HEK293 (cell line): ENCODE results near the gene WASF3.

Source experiments
- CTCF ChIA-PET: fragments of 350-600 bp; formaldehyde crosslinking; extraction: SDS; loops from one replicate; lab custom pipeline; 2021; ENCODE audit warnings: antibody characterized with exemption; lab: Yijun Ruan, JAX
- POLR2A ChIA-PET: fragments of 300-600 bp; formaldehyde crosslinking; extraction: SDS; loops from one replicate; lab custom pipeline; 2020; ENCODE audit warnings: antibody characterized with exemption, inconsistent platforms; lab: Yijun Ruan, JAX
- H3K27ac ChIP-seq: fragments of 200-500 bp; sonication (Bioruptor generic); 2 replicates; pipeline ENCODE4 v1.5.1; 2014; ENCODE audit warnings: low read depth, low read length, control low read depth, inconsistent platforms; ENCODE audit errors: extremely low read depth
- H3K36me3 ChIP-seq, 2 experiments: fragments of 200-500 bp in 1 of 2; sonication (Bioruptor generic) in 1 of 2; 1 replicate in 1 of 2; 2 replicates in 1 of 2; pipeline ENCODE4 v1.5.1; 2014 to 2017; ENCODE audit warnings: inconsistent platforms in 2 of 2, low read length in 2 of 2; ENCODE audit not compliant: control insufficient read depth in 2 of 2, insufficient read depth in 1 of 2
- H3K4me1 ChIP-seq: fragments of 200-500 bp; sonication (Bioruptor generic); 2 replicates; pipeline ENCODE4 v1.5.1; 2014; ENCODE audit warnings: mild to moderate bottlenecking, low read length, inconsistent platforms; ENCODE audit not compliant: control insufficient read depth, insufficient read depth
- H3K4me3 ChIP-seq: 2 replicates; pipeline ENCODE4 v1.5.1; 2011; ENCODE audit warnings: low read depth, mild to moderate bottlenecking, control low read depth, low read length, moderate library complexity
- H3K9me3 ChIP-seq: fragments of 200-500 bp; sonication (Bioruptor generic); 2 replicates; pipeline ENCODE4 v1.5.1; 2014; ENCODE audit warnings: low read depth, low read length, inconsistent platforms; ENCODE audit not compliant: control insufficient read depth, insufficient read depth
- HIC1 ChIP-seq: fragments of 450-650 bp; formaldehyde crosslinking; IDR thresholded peaks from 2 replicates; pipeline ENCODE4 v1.5.1; 2016; ENCODE audit warnings: missing biosample characterization, missing genetic modification characterization
- PRDM10 ChIP-seq: fragments of 450-650 bp; formaldehyde crosslinking; IDR thresholded peaks from 2 replicates; pipeline ENCODE4 v1.5.1; 2016; ENCODE audit warnings: missing biosample characterization, missing genetic modification characterization
- RBAK ChIP-seq: fragments of 450-650 bp; formaldehyde crosslinking; IDR thresholded peaks from 2 replicates; pipeline ENCODE4 v1.5.1; 2016; ENCODE audit warnings: missing biosample characterization, missing genetic modification characterization
- SALL2 ChIP-seq: fragments of 450-650 bp; formaldehyde crosslinking; IDR thresholded peaks from 2 replicates; pipeline ENCODE4 v1.5.0; 2017; ENCODE audit warnings: missing biosample characterization, mild to moderate bottlenecking, missing genetic modification characterization, borderline replicate concordance
- SCRT2 ChIP-seq: fragments of 450-650 bp; formaldehyde crosslinking; IDR thresholded peaks from 2 replicates; pipeline ENCODE4 v1.5.1; 2016; ENCODE audit warnings: missing biosample characterization, missing genetic modification characterization
- SETDB1 ChIP-seq: IDR thresholded peaks from one replicate; pipeline ENCODE4 v1.6.1; 2017; ENCODE audit warnings: mild to moderate bottlenecking, low read length, moderate library complexity, mixed read lengths; ENCODE audit not compliant: insufficient read length
- TRIM28 ChIP-seq: IDR thresholded peaks from 2 replicates; pipeline ENCODE4 v1.6.1; 2011; ENCODE audit warnings: low read length, control low read depth, borderline replicate concordance
- WT1 ChIP-seq: fragments of 450-650 bp; formaldehyde crosslinking; IDR thresholded peaks from 2 replicates; pipeline ENCODE4 v1.5.1; 2016; ENCODE audit warnings: missing biosample characterization, missing genetic modification characterization
- ZNF138 ChIP-seq: fragments of 450-650 bp; formaldehyde crosslinking; IDR thresholded peaks from 2 replicates; pipeline ENCODE4 v1.5.1; 2016; ENCODE audit warnings: missing biosample characterization, missing genetic modification characterization, borderline replicate concordance
- ZNF19 ChIP-seq: fragments of 450-650 bp; formaldehyde crosslinking; IDR thresholded peaks from 2 replicates; pipeline ENCODE4; 2016; ENCODE audit warnings: missing biosample characterization, missing genetic modification characterization, low read depth
- ZNF202 ChIP-seq: fragments of 450-650 bp; formaldehyde crosslinking; IDR thresholded peaks from 2 replicates; pipeline ENCODE4 v1.5.1; 2016; ENCODE audit warnings: missing biosample characterization, missing genetic modification characterization, borderline replicate concordance
- ZNF239 ChIP-seq: fragments of 450-650 bp; formaldehyde crosslinking; IDR thresholded peaks from 2 replicates; pipeline ENCODE4 v1.5.1; 2016; ENCODE audit warnings: missing biosample characterization, missing genetic modification characterization
- ZNF266 ChIP-seq: fragments of 450-650 bp; formaldehyde crosslinking; IDR thresholded peaks from 2 replicates; pipeline ENCODE4 v1.5.1; 2016; ENCODE audit warnings: missing biosample characterization, missing genetic modification characterization, low read depth
- ZNF292 ChIP-seq: fragments of 450-650 bp; formaldehyde crosslinking; IDR thresholded peaks from 2 replicates; pipeline ENCODE4 v1.5.1; 2016; ENCODE audit warnings: low read depth, missing biosample characterization, missing genetic modification characterization, borderline replicate concordance
- ZNF302 ChIP-seq: fragments of 450-650 bp; formaldehyde crosslinking; IDR thresholded peaks from 2 replicates; pipeline ENCODE4 v1.5.1; 2016; ENCODE audit warnings: missing biosample characterization, missing genetic modification characterization, low read depth
- ZNF366 ChIP-seq: fragments of 450-650 bp; formaldehyde crosslinking; conservative IDR thresholded peaks from 2 replicates; pipeline ENCODE4 v1.5.1; 2016; ENCODE audit warnings: missing biosample characterization, missing genetic modification characterization
- ZNF394 ChIP-seq: fragments of 450-650 bp; formaldehyde crosslinking; IDR thresholded peaks from 2 replicates; pipeline ENCODE4 v1.5.1; 2016; ENCODE audit warnings: missing biosample characterization, missing genetic modification characterization, mild to moderate bottlenecking, moderate library complexity, borderline replicate concordance
- ZNF433 ChIP-seq: fragments of 450-650 bp; formaldehyde crosslinking; IDR thresholded peaks from 2 replicates; pipeline ENCODE4 v1.5.1; 2016; ENCODE audit warnings: missing biosample characterization, missing genetic modification characterization, low read depth
- ZNF529 ChIP-seq: fragments of 450-650 bp; formaldehyde crosslinking; IDR thresholded peaks from 2 replicates; pipeline ENCODE4 v1.5.1; 2017; ENCODE audit warnings: missing genetic modification characterization, missing biosample characterization; ENCODE audit not compliant: insufficient replicate concordance
- ZNF596 ChIP-seq: fragments of 450-650 bp; IDR thresholded peaks from 2 replicates; pipeline ENCODE4 v1.5.0; 2018; ENCODE audit warnings: missing biosample characterization, mild to moderate bottlenecking, missing genetic modification characterization, moderate library complexity
- ZNF629 ChIP-seq: fragments of 450-650 bp; formaldehyde crosslinking; IDR thresholded peaks from 2 replicates; pipeline ENCODE4 v1.5.1; 2017; ENCODE audit warnings: missing biosample characterization, missing genetic modification characterization
- ZNF658 ChIP-seq: fragments of 450-650 bp; formaldehyde crosslinking; IDR thresholded peaks from 2 replicates; pipeline ENCODE4; 2016; ENCODE audit warnings: missing biosample characterization, missing genetic modification characterization
- ZNF785 ChIP-seq: fragments of 450-650 bp; formaldehyde crosslinking; IDR thresholded peaks from 2 replicates; pipeline ENCODE4 v1.5.1; 2016; ENCODE audit warnings: missing biosample characterization, missing genetic modification characterization
- TF ChIP-seq, protein P1 (sequence below): fragments of 450-650 bp; formaldehyde crosslinking; IDR thresholded peaks from 2 replicates; pipeline ENCODE4 v1.5.1; 2017; ENCODE audit warnings: missing biosample characterization, missing genetic modification characterization
- TF ChIP-seq, protein P2 (sequence below): fragments of 450-650 bp; formaldehyde crosslinking; IDR thresholded peaks from 2 replicates; pipeline ENCODE4 v1.5.1; 2016; ENCODE audit warnings: missing biosample characterization, missing genetic modification characterization
- TF ChIP-seq, protein P3 (sequence below): fragments of 450-650 bp; formaldehyde crosslinking; IDR thresholded peaks from 2 replicates; pipeline ENCODE4 v1.5.1; 2016; ENCODE audit warnings: missing biosample characterization, missing genetic modification characterization

WASF3 gene

DNA sequence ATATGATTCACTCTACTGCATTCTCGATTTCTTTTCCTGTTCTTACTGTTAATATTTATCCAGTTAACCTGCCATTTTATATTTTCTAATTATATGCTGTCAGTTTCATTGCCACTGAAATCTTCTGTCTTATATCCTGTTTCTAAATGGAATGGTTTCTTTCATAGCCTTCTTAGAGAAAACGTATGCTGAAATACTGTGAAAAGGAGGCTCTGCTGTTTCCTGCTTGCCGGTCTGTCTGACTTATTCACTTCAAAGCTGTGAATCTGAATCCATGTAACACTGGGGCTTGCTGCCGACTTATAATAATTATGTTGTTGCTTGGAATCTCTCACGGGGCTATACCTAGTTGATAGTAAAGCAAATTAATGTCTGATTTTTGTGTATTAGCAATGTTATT, 123.1 kb downstream of the WASF3 start:
- Histone ChIP-seq H3K9me3 (no peaks in the 10 kb centered on the region), H3K27ac (no peak overlapping the region), H3K4me3 (no peak overlapping the region), H3K4me1 (0 out of 2 replicates have a peak, but pooled peaks cover 2% of the 10 kb centered on the region), H3K36me3 (peaks cover 0 to 52% of the 10 kb centered on the region in 2 experiments; a peak in 2 of 3 replicates)
- ChIA-PET CTCF (interaction anchor here (0.8 to 1.5 kb wide), 2 partner anchors 18 to 454 kb away, joined by 3 to 4 read pairs; no protein-coding TSS in a partner anchor), POLR2A (no interaction called here)
- TF ChIP-seq ZNF529 (tag by site-specific recombination), result no peak
- TF ChIP-seq ZNF292, result no peak
- TF ChIP-seq HIC1 (tag by site-specific recombination), result no peak
- no peak for TF ChIP-seq ZNF785 (tag by site-specific recombination)
- no peak for TF ChIP-seq ZNF394
- no peak for TF ChIP-seq WT1 (tag by site-specific recombination)
- TF ChIP-seq ZNF658 (tag by site-specific recombination), result no peak
- TF ChIP-seq, protein P1, sequence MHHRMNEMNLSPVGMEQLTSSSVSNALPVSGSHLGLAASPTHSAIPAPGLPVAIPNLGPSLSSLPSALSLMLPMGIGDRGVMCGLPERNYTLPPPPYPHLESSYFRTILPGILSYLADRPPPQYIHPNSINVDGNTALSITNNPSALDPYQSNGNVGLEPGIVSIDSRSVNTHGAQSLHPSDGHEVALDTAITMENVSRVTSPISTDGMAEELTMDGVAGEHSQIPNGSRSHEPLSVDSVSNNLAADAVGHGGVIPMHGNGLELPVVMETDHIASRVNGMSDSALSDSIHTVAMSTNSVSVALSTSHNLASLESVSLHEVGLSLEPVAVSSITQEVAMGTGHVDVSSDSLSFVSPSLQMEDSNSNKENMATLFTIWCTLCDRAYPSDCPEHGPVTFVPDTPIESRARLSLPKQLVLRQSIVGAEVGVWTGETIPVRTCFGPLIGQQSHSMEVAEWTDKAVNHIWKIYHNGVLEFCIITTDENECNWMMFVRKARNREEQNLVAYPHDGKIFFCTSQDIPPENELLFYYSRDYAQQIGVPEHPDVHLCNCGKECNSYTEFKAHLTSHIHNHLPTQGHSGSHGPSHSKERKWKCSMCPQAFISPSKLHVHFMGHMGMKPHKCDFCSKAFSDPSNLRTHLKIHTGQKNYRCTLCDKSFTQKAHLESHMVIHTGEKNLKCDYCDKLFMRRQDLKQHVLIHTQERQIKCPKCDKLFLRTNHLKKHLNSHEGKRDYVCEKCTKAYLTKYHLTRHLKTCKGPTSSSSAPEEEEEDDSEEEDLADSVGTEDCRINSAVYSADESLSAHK (tag by site-specific recombination), result no peak
- no peak for TF ChIP-seq ZNF202
- TF ChIP-seq PRDM10 (tag by site-specific recombination), result no peak
- no peak for TF ChIP-seq ZNF138
- TF ChIP-seq ZNF629 (tag by site-specific recombination), result no peak
- no peak for TF ChIP-seq ZNF239
- no peak for TF ChIP-seq ZNF19 (tag by site-specific recombination)
- TF ChIP-seq ZNF266 (tag by site-specific recombination), result no peak
- no peak for TF ChIP-seq SETDB1

- no peak overlapping the region for H3K27ac ChIP-seq
- ChIA-PET POLR2A (no interaction called here), CTCF (interaction anchor here (0.5 to 0.8 kb wide), 2 partner anchors 455 to 1748 kb away, joined by 3 read pairs; no protein-coding TSS in a partner anchor)
- H3K9me3 ChIP-seq, result no peaks in the 10 kb centered on the region
- H3K4me1 ChIP-seq, result 0 out of 2 replicates have a peak, but pooled peaks cover 2% of the 10 kb centered on the region
- H3K4me3 ChIP-seq, result no peak overlapping the region
- peaks cover 0 to 57% of the 10 kb centered on the region in 2 experiments; a peak in 2 of 3 replicates for H3K36me3 ChIP-seq
- TF ChIP-seq, protein P2, sequence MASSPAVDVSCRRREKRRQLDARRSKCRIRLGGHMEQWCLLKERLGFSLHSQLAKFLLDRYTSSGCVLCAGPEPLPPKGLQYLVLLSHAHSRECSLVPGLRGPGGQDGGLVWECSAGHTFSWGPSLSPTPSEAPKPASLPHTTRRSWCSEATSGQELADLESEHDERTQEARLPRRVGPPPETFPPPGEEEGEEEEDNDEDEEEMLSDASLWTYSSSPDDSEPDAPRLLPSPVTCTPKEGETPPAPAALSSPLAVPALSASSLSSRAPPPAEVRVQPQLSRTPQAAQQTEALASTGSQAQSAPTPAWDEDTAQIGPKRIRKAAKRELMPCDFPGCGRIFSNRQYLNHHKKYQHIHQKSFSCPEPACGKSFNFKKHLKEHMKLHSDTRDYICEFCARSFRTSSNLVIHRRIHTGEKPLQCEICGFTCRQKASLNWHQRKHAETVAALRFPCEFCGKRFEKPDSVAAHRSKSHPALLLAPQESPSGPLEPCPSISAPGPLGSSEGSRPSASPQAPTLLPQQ (tag by site-specific recombination), result no peak
- no peak for TF ChIP-seq ZNF302 (tag by site-specific recombination)
- TF ChIP-seq ZNF366 (tag by site-specific recombination), result no peak
- no peak for TF ChIP-seq SALL2 (tag by site-specific recombination)
- TF ChIP-seq SCRT2, result no peak
- TF ChIP-seq ZNF433 (tag by site-specific recombination), result no peak
- TF ChIP-seq TRIM28, result no peak
- no peak for TF ChIP-seq WT1 (tag by site-specific recombination)
- TF ChIP-seq RBAK (tag by site-specific recombination), result no peak
- no peak for TF ChIP-seq ZNF596 (tag by site-specific recombination)
- TF ChIP-seq, protein P3, sequence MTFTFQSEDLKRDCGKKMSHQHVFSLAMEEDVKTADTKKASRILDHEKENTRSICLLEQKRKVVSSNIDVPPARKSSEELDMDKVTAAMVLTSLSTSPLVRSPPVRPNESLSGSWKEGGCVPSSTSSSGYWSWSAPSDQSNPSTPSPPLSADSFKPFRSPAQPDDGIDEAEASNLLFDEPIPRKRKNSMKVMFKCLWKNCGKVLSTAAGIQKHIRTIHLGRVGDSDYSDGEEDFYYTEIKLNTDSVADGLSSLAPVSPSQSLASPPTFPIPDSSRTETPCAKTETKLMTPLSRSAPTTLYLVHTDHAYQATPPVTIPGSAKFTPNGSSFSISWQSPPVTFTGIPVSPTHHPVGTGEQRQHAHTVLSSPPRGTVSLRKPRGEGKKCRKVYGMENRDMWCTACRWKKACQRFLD (tag by site-specific recombination), result no peak
- no peak for TF ChIP-seq ZNF785 (tag by site-specific recombination)
Measured at GRCh38 chr13:26681036-26681435, 123.6 kb downstream of the WASF3 start.
